Measurements from ENCODE around the gene ZNF358.

The ZNF358 gene

DNA sequence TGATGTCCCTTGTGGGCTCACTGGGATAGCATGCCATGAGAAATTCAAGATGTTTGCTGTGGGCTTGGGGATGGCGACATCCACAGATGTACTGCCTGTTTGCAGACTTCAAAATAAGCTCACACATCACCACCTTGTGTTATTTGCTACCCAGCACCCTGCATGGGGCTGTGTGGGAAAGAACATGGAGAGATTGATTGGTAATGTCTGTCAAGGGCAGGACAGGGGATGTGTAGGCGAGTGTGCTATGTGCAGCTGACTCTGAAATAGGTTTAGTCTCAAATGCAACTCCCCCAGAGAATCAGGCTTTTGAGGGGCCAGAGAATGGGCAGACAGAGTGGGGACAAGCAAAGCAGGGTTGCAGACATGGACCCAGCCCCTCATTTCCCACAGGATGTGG is 44.4 kb downstream of the ZNF358 start:
- TF ChIP-seq, protein P1, sequence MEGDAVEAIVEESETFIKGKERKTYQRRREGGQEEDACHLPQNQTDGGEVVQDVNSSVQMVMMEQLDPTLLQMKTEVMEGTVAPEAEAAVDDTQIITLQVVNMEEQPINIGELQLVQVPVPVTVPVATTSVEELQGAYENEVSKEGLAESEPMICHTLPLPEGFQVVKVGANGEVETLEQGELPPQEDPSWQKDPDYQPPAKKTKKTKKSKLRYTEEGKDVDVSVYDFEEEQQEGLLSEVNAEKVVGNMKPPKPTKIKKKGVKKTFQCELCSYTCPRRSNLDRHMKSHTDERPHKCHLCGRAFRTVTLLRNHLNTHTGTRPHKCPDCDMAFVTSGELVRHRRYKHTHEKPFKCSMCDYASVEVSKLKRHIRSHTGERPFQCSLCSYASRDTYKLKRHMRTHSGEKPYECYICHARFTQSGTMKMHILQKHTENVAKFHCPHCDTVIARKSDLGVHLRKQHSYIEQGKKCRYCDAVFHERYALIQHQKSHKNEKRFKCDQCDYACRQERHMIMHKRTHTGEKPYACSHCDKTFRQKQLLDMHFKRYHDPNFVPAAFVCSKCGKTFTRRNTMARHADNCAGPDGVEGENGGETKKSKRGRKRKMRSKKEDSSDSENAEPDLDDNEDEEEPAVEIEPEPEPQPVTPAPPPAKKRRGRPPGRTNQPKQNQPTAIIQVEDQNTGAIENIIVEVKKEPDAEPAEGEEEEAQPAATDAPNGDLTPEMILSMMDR (conservative IDR thresholded peaks at IDR 0.05): no peak

DNA sequence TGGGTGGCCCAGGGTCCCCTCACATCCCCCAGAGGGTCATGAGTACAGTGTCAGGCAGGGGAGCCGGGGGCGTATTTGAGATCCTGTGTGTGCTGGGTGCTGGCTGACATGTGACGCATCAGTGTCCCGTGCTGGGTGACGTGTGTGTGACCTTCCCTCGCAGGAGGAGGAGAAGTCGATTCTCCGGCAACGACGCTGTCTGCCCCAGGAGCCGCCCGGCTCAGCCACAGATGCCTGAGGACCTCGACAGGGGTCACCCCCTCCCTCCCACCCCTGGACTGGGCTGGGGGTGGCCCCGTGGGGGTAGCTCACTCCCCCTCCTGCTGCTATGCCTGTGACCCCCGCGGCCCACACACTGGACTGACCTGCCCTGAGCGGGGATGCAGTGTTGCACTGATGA is 45.4 kb downstream of the ZNF358 start:
- no peak overlapping the region for H3K27ac ChIP-seq
- TF ChIP-seq, protein P1 (conservative IDR thresholded peaks at IDR 0.05): no peak

More for the DNA sequence above, 44.4 kb downstream of the ZNF358 start:
- no peak overlapping the region for H3K27ac ChIP-seq

DNA sequence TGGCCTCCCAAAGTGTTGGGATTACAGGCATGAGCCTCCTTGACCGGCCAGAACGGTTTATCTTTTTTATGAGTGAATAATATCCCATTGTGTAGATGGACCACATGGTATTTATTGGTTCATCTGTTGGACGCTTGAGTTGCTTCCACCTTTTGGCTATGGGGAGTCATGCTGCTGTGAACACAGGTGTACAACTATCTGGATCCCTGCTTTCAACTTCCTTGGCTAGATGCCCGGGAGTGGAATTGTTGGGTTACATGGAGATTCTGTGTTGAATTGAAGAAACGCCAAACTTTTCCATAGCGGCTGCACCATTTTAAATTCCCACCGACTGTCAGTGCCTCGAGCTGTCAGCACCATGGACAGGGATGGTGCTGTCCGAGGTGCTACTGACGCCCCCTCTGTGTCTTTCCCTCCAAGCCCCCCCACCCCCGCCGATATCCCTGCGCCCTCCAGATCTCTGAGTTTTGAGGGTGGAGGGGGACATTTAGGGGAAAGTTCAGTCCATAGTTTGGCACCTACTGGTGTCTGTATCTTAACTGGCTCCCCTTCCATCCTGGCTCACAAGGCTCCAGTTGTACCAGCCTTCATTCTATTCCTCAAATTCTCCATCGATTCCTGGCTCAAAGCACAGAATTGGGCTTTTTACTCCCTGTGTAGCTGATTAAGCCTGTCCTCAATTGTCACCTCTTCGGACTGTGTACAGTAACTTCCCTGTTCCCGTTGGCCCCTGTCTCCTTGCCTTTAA is 46.9 kb downstream of the ZNF358 start:
- TF ChIP-seq, protein P1 (conservative IDR thresholded peaks at IDR 0.05): no peak
- H3K27ac ChIP-seq: no peak overlapping the region

DNA sequence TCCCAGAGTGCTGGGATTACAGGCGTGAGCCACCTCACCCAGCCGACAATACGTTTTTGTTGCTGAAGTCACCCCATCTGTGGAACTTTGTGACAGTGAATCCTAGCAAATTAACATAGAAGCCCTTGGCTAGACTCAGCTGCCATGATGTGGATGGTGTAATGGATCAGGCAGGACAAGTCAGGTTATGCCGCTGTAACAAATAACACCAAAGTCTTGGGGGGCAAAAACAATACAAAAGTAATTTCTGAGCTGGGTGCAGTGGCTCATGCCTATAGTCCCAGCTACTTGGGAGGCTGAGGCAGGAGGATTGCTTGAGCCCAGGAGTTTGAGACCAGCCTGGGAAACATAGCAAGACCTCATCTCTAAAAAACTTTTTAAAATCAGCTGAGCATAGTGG is 49.0 kb downstream of the ZNF358 start:
- no peak overlapping the region for H3K27ac ChIP-seq
- TF ChIP-seq, protein P1 (conservative IDR thresholded peaks at IDR 0.05): no peak

- TF ChIP-seq, protein P1 (conservative IDR thresholded peaks at IDR 0.05): no peak
Observed at GRCh38 chr19:7565332-7565731, 49.4 kb downstream of the ZNF358 start.

More at GRCh38 chr19:7565332-7565731, 49.4 kb downstream of the ZNF358 start:
- no peak overlapping the region for H3K27ac ChIP-seq

All from VCaP (cell line).